CMK (cell line): ENCODE measurements around the gene TSPEAR.

Source experiments
- DNase-seq: peaks from one replicate; pipeline ENCODE4 v3.0.0-alpha.2; 2010; ENCODE audit warnings: low read depth

TSPEAR gene

DNA sequence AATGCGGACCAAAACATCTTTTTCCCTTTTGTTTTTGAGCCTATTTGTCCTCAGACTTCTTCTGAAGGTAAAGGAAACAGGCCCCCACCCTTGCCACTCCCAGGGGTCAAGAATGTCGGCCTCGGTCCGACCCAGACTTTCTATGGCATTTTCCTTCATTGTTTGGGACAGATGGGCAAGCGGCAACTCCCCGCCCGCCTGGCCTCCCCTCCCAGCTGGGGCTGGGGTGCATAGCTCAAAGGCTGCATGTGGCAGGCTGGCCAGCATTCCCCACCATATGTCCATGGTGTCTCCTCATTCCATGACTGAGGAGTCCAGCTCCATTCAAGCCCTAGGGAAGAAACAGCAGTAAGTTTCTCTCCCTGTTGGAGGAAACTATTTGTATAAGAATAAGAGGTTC lies 29.4 kb upstream of the TSPEAR start:
- no peak for DNase-seq

DNA sequence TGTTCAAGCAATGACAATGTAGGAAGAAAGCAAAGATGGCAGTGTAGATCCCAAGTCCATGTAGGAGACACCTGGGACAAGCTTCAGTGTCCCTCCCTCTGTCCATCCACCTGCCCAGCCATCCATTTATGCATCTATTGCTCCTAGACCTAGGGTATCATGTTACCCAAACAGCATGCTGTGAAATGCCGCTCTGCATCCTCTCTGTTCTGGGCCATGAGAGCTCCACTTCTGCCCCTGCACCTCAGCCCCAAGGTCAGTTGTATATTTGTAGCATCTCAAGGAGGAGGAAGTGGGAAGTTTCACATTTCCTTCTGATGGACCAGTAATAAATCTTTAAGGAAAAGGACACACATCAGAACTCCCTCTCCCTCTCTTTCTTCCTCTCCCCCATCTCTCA lies 27.9 kb upstream of the TSPEAR start:
- DNase-seq, result no peak

DNA sequence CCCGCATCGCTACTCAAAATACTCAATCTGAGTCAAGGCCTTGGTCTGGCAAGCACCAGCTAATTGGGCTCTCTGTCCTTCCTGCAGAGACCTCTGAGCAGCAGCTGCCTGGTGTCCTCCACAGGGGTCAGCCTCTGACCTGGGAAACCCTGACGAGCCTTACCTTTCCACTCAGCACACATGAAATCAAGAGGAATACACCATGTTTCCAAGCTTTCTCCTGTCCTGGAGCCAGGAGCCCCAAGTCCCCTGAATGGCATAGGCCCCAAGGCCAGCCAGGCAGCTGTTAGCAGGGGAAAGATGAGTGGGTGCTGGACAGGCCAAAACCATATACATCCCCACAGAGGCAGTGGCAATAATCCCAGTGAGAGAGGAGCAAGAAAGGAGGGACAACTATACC lies 27.2 kb upstream of the TSPEAR start:
- DNase-seq, result no peak

DNA sequence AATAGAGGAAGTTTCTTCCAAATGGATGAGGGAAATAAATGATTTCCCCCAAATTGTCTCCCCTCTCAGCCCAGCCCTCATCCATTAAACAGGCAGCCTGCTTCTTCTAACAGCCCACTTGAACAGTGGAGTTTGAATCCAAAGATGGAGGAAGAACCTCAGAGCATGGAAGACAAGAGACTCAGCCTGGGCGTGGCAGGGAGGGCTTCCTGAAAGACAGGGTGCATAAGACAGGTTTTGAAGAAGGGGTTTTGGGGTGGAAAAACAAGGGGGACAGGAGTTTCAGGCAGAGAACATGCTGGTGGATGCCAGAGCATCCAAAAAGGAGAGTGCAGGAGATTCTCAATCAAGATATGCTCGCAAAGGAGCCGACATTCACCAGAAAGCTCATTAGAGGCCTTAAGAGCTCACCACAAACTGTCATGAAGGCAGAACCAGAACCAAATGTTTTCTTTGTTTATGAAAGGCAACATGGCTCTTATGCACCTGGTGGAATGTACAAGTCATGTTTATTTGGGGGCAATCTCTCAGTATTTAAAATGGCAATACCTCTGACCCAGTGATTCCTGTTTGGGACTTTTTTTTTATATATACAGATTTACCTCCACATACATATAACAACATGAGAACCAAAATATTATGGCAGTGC lies 26.5 kb upstream of the TSPEAR start:
- DNase-seq, result peak; percentile 15

DNA sequence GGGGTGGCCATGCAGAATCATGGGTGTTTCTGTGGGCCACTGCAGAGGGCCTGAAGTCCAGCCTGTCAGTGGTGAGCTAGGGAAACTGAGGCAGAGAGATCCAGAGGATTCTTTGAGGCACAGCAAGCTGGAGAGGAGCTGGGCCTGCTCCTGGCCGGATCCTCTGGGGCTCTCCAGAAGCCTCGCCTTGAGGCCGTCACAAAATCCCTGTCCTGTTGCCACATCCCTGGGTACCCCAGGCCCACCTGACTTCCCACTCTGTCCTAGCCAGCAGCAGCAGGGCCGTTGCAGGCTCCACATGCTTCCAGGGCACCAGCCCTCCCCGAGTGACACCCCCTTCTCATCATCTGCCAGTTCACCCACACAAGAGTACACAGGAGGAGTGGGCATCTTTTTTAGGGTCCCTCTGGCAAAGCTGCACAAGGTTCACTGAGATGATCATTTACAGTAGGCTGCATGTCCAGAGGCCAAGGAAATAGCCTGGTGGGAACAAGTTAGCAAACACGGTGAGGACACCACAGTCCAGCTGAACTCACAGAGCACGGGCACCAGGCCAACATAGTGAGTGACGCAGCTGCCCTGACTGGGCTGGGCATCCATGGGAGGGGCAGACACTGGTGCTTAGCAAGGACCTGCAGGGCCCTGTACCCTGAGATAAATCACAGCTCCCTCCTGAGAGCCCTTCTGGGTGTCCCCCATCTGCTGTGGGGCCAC lies 25.1 kb upstream of the TSPEAR start:
- DNase-seq, result no peak

DNA sequence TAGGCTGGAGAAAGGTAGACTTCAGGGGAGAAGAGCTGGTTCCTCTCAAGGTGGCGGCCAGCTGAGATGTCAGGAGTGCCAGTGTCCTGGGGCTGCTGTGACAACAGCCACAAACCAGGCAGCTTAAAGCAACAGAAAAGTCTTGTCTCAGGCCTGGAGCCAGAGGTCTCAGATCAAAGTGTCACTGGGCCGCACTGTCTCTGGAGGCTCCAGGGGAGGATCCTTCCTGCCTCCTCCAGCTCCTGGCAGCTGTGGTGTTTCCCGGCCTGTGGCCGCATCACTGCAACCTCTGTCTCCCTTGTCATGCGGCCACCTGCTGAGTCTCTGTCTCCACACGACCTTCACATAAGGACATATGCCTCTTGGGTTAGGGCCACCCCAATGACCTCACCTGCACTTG lies 24.4 kb upstream of the TSPEAR start:
- DNase-seq, result no peak

DNA sequence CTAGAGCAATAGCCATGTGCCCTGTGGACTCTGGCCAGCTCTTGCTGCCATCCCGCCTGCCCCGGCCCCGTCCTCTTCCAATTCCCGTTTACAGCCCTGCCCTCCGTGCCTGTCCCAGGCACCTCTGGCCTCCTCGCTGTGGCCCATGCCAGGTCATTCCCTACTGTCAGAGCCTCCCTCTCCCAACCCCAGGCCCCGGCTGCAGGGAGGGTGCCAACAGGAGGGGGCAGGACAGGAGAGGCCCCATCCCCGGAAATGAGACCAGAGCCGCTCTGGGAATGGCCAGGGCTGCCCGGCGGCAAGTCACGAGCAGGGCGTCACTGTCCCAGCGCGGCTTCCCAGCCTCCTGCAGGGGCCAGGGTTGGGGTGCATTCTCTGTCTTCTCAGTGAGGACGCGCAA lies 23.5 kb upstream of the TSPEAR start:
- DNase-seq, result no peak

DNA sequence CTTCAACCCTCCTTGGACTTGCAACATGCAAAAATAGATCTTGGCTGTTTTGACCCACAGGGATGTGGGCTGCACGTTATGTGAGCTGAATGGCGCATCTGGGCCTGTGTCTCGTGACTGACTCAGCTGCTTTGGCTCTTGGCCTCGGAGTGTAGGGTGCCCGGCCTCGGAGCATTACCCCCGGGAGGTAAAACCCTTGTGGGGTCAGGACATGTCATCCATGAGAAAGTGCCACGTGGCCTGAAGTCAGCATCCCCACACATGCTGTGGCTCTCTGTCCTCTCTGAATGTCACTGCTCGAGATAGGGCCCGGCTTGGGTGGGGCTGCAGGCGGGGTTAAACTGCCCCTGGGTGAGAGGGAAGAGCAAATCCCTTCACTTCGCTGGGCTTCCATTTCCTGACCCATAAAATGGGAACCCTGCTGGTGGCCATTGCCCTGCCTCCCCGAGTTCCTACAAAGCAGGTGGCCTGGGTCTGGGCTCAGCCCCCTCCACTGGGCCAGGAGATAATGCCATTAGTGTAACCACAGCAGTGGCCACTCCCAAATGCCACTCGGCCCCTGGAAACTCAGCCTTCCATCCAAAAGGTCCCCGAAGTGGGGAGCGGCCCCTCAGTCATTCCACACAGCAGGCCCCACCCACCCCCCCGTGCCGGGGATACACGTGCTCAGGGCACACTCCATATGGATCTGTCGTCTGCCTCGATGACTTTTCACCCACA lies 22.8 kb upstream of the TSPEAR start:
- no peak for DNase-seq

DNA sequence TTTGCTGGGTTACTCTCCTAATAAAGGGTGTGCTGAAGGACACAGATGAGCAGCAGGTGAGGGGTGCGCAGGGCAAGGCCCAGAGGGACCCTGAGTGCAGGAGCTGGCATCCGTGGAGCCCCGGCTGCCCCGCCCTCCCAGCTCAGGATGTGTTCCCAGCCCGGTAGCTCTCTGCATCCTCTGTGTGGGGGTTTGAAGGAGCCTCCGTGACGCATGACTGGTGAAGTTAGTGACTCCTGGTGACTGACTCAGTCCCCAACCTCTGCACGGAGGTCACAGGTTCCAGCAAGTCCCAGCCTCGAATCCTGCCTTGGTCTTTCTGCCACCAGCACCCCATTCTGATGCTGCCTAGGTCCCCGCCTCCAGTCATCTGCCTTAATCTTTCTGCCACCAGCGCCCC lies 21.6 kb upstream of the TSPEAR start:
- no peak for DNase-seq

DNA sequence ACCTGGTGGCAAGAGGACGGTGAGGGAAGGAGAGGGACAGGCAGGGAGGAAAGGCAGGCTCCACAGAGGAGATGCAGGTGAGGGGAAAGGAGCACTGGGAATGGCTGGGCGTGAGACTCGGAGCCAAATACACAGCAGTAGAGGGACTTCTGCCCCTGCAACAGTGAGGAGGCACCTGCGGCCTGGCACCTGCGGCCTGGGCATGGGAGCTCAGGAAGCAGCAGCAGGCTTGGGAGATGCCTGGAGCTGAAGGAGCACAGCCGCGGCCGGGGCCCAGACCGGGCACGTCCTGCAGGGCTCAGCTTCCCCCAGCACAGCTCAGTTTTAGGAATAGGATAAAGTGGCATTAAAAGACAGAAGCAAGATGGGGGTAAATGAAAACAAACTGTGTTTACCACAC lies 20.9 kb upstream of the TSPEAR start:
- DNase-seq, result no peak

DNA sequence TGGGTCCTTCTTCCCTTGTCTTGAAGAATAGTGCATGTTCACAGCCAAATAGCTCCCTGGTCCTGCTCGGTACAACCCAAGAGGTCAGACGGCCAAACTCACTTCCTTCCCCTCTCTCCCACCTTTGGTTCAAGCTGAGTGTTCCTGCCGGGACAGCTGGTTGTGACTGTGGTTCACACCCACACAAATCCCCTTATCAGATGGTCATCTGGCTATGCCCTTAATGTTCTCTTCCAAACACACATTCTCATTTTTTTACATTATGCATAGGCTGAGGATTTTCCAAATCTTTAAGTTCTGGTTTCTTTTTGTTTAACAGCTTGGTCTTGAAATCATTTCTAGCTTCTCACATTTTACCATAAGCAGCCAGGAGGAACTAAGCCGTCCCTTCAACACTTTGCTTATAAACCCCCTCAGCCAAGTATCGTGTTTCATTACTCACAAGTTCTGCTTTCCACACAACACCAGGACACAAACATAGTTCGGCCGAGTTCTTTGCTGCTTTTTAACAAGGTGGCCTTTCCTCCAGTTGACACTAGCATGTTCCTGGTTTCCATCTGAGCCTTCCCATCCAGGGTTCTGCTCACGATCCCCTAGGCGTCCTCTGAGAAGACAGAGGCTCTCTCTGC lies 19.7 kb upstream of the TSPEAR start:
- peak; percentile 20 for DNase-seq

DNA sequence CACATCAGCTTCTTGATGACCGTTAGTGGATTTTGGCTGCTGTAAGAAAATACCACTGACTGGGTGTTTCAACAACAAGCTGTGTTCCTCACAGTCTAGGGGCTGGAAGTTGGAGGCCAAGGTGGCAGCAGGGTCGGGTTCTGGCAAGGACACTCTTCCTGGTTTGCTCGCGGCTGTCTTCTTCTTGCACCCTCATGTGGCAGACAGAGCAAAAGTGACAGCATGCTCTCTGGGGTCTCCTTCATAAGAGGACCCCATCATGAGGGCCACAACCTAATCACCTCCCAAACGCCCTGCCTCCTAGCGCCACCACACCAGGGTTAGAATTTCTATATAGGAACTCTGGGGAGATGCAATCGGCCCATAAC lies 18.6 kb upstream of the TSPEAR start:
- DNase-seq, result no peak

DNA sequence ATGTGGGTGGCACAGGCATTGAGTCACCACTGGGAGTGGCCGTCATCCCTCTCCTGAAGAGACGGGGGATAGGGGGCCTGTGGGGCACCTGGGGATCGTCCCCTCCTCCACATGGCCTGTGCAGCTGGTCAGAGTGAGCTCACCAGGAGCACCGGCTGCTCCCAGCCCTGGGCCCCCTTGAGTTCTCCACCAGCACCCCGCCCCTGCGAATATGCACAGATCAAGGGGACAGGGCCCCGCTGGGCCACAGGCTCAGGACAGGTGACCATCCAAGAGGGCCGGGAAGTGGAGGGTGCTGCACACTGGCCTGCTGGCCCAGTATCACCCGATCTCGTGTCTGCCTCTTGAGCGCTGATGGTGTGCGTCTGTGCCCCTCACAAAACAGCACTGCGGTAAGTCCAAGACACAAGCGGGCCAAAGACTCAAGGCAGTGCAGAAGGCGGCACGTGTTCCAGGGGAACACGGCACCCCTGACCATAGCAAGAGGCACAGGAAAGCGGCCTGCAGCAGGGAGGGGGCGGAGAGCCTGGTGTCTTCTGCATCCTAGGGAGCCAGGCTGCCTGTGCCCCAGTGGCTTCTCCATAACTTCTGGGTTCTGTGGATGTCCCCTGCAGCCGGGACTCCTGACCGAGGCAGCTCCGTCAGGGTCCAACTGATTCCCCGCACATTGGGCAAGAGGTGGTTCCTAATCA lies 18.1 kb upstream of the TSPEAR start:
- DNase-seq, result no peak

DNA sequence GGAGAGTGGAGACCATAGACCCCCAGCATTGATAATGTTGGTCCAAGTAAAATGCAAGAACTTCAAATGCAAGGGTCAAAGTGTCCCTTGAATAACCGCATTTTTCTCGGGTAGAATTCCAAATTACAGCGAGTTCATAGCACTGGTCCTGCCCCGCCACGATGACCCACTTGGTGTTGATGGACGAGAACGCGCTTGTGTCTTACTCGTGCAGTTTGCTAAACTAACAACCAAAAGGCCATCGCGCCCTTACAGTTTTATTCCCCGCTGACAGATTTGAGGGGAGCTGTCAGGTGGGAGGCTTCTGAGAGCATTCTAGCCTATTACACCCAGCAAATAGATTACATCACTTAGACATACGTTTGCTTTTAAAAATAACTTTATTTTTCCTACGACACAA lies 17.3 kb upstream of the TSPEAR start:
- DNase-seq, result no peak

DNA sequence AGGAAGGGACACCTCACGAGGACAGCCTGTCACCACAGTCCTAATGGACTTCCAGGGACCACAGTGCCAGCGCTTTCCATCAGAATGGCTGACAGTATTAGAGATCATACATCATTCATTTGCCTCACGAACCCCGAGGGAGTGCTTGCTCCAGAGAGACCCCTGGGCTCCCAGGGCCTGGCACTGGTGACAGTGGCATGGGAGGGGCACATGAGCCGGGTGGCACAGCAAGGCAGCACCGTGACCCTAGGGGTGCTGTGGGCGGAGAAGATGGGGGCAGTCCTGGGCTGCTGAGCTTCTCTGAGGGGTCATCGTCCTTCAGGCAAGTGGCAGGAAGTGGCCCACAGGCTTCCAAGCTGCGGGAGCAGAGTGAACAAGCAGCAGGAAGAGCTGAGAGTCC lies 16.4 kb upstream of the TSPEAR start:
- DNase-seq, result no peak

DNA sequence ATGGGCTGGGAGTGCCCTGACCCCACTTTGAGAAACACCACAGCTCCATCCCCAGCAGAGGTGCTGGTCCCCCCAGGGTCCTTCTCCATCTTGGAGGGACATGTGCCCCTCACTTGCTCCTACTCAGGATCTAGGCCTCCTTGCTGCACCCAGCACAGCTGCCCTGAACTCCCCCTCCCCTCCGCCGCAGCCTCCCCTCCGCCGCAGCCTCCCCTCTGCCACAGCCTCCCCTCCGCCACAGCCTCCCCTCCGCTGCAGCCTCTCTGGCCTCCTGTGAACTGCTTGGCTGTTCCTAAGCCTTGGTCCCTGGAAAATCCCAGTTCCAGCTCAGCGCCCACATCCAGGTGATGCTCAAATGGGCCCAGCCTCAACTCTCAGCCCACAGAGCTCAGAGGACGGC lies 15.9 kb upstream of the TSPEAR start:
- no peak for DNase-seq

DNA sequence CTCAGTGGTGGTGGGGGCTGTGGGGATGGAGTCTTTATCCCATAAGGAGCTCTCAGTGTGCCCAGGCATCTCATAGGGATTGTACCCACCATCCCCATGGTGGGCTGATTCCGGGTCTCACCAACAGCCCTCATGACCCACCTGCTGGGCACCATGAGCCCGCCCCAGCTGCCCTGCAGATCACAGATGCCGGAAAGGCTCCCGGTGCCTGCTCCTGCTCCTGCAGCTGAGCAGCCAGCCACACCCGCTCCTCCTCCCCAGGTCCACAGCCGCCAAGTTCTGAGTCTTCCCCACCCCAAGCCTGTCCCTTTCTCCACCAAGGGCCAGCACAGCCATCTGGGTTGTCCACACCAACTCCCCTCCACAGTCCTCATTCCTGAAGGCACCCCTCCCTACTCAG lies 15.5 kb upstream of the TSPEAR start:
- no peak for DNase-seq

DNA sequence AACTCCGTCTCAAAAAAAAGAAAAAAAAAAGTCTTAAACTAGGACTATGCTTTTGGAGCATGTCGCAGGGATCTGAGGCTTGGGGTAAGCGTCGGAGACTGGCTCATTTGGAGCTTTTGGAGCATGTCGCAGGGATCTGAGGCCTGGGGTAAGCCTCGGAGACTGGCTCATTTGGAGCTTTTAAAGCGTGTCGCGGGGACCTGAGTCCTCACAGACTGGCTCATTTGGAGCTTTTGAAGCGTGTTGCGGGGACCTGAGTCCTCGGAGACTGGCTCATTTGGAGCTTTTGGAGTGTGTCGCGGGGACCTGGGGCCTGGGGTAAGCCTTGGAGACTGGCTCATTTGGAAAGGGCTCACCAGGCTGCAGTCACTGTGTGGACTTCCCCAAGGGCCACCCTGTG lies 13.6 kb upstream of the TSPEAR start:
- DNase-seq, result no peak

DNA sequence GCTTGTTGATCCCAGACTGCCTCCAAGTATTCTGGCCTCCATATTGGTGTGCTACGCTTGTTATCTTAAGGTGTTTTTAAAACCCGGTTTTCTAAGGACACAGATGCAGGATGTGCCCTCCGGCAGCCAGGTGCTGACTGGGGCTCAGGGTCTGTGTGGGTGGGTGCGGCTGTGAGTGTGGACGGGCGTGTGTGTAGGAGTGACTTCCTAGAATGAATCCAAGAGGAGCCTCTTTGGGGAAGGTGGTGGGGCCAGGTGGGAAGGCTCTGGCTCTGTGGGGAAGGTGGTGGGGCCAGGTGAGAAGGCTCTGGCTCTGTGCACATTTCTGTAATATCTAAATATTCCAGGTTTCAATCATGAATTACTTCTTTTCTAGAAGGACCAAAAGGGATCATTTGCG lies 12.8 kb upstream of the TSPEAR start:
- no peak for DNase-seq

DNA sequence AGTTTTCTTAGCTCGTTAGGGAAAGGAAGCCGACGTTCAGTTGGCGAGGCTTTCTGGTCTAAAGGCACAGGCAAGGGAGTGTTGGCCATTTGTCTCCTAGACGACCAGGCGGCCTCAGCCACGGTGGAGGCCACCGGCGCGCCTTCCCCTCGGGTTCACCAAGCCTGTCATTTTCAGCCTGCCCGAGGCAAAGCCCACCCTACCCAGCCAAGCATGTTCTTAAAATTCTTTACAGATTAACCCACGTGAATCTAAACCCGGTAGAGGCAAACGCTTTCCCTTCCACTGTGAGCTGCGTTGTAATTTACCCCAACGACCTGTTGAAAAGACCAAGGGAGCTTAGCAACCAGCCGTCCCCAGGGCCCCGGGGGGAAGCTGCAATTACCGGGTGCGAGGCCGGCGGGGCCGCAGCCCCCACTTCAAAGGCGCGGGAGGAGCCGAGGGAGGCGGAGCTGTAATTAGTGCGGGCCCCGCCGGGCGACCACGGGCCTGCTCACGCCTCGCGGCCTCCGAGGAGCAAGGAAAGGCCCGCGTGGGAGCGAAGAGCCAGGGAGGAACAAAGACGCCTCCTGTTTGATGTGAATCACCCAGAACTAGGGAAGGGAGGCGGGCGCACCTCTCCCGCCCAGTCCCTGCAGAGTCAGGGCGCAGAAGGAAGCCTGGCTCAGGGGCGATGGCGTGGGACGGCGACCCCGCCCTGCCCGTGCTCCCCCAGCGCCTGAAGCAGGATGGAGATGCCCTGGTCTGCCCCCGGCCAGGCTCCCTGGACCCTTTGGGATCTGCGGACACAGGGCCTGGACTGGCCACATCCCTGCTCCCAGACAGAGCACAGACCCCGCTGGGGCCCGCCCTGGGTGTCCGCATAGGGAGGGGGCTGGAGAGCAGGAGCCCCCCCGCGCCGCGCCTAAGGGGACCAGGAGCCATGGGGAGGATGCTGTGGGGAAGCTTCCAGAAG lies 12.1 kb upstream of the TSPEAR start:
- no peak for DNase-seq

DNA sequence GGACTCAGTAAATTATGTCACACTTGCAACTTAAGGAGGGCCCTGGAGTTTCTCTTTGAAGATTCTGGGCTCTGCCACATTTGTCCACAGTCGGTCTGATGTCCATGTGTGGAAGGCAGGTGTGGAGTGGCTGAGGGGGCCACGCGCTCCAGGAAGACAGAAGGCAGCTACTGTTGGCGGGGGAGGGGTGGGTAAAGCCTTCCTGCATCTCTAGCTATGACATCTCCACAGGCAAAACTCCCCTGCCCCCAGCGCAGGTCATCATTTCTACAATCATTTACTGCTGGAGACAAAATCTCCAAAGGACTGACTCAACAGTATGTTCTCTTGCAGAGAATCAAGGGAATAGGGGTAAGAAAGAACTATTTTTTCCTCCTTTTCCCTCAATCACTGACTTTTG lies 11.4 kb upstream of the TSPEAR start:
- DNase-seq, result no peak
